G401 (cell line): ENCODE results near the gene MYOM1. TPM values are rescaled to one million over a fixed set of nuclear protein-coding genes. Genes with fewer than 3 reads are reported as not detected.

Experiments
- DNase-seq: peaks from one replicate; pipeline ENCODE4 v3.0.0-alpha.2; 2015; ENCODE audit warnings: low spot score
- in situ Hi-C: cut with HindIII; loops from 2 replicates; pipeline ENCODE4 v1.10.0; 2016; ENCODE audit warnings: low sequenced_read_pairs, mixed read lengths
- total RNA-seq: library from RNA; depleted of rRNA; stranded (reverse); fragments of >200 nt; shearing (Covaris generic); gene quantifications from 2 replicates; pipeline ENCODE4 v1.2.3, GENCODE V29; 2014

MYOM1 gene
- total RNA-seq, 1 experiment from 2014 or later: 0.17 TPM

DNA sequence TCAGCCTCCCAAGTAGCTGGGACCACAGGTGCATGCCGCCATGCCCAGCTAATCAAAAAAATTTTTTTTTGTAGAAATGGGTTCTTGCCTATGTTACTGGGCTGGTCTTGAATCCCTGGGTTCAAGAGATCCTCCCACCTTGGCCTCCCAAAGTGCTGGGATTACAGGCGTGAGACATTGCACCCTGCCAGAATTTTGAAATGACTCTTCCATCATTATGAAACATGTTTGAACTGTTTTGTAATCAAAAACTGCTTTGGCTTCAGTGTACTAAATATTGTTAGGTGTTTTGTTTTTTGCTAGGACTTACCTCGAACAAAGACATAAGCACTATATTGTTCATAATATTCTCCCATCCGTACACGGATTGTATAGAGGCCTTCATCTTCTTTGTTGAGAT is 55.8 kb downstream of the MYOM1 start:
- in situ Hi-C loops: no loop called here
- DNase-seq: no peak

DNA sequence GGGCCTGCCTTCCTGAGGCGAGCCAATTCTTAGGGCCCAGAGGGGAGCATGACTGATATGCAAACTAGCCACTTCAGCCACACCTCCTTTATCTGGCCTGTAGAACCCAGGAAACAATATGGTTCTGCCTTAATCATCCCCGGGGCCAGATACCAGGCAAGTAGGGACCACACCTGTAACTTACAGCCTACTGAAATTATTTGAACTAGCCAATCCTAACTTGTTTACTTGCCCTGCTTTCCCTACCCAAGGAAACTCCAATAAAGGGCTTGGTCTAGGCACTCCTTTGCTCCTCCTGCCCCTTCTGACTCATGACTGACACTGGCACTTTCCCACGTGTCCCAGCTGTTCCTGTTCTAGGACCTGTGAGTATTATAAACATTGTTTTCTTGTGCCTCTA is 57.6 kb downstream of the MYOM1 start:
- no peak for DNase-seq
- in situ Hi-C loops: no loop called here

DNA sequence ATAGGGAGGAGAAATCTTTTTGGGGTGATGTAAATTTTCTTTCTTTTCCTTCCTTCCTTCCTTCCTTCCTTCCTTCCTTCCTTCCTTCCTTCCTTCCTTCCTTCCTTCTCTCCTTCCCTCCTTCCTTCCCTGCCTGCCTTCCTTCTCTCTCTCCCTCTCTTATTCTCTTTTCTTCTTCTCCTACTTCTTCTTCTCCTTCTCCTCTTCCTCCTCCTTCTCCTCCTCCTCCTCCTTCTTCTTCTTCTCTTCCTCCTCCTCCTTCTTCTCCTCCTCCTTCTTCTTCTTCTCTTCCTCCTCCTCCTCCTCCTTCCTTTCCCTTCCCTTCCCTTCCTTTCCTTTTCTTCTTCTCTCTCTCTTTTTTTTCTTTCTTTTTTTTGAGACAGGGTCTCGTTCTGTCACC is 59.9 kb downstream of the MYOM1 start:
- in situ Hi-C loops: no loop called here
- DNase-seq: no peak

DNA sequence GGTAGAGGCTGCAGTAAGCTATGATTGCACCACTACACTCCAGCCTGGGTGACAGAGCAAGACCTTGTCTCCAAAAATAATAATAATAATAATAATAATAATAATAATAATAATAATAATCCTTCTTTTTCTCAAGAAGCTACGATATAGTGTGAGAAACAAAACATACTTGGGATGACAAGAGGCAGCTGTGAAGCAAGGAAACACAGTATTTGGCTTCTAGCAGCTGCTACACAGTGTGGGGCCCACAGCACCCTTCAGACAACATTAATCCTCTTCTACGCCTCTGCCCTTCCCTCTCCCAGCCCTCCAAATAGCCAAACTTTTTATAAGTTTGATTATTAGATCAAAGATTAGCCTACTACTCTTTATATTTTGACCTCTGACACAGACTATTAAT is 62.2 kb downstream of the MYOM1 start:
- in situ Hi-C loops: no loop called here

DNA sequence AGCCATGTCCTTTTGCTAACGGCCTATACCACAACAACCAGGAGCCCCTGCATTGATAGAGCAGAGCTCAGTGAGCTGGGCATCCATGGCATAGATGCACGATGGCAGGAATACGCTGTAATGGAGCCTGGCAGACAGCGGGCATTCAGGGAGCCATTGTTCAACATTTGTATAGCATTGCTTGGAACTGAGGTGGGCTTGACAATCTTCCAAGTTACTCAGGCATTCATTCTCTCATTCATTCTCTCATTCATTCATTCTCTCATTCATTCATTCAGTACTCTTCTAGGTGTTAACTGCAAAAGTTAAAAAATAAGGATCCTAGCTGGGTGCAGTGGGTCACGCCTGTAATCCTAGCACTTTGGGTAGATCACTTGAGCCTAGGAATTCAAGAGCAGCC is 62.7 kb downstream of the MYOM1 start:
- DNase-seq: no peak
- in situ Hi-C loops: no loop called here

More for the DNA sequence above, 62.2 kb downstream of the MYOM1 start:
- no peak for DNase-seq

DNA sequence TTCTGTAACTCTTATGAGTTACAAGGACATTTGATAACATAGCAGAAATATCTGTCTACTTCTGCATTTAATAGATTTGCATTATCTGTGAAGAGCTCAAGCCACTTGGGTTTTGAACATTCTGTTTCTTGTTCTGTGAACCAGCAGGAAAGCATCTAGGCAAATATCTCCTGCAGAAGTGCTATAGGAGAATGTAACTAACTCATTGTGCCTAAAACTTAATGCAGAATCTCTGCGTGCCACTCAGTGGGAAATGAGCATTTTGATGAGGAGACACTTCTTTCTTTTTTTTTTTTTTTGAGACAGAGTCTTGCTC is 63.5 kb downstream of the MYOM1 start:
- no peak for DNase-seq
- in situ Hi-C loops: no loop called here

DNA sequence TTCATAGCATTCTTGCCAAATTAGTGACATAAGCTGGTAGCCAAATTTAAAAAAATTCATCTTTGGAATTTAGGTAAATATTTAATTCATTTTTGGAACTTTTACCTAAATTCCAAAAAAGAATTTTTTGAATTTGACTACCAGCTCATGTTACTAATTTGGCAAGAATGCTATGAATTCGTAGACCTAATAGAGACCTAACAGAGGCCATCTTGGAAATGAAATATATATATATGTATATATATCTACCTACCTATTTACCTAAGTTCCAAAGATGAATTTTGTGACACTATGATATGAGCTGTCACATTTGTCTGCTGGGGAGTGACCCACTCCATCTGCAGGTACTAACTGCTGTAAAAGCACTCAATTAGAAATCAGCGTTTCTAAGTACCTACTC is 65.6 kb downstream of the MYOM1 start:
- in situ Hi-C loops: no loop called here

DNA sequence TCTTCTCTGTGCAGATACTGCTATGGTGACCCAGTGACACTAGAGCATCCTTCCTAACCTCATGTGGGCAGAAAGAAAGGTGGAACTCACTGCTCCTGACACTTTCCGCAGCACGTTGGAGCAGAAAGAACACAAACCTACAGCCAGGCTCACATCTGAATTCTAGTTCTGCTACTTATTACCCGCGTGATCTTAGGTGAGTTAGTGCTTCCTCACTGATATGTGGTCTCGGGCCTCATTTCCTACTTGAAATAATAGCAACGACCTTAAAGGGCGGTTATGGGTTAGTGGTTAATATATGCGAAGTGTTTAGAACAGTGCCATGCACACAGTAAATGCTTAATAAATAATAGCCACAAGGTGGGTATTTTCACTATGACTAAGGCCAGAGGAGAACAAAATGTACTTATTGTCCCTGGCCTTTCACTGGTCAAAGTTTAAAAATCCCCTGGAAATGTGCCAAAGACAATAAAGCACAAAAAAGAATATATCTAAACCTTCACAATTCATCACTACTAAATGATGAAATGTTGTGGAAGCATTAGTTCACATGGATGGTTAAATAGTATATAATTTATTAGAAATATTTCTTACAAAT is 66.6 kb downstream of the MYOM1 start:
- DNase-seq: no peak
- in situ Hi-C loops: no loop called here

More for the DNA sequence above, 65.6 kb downstream of the MYOM1 start:
- DNase-seq: no peak

DNA sequence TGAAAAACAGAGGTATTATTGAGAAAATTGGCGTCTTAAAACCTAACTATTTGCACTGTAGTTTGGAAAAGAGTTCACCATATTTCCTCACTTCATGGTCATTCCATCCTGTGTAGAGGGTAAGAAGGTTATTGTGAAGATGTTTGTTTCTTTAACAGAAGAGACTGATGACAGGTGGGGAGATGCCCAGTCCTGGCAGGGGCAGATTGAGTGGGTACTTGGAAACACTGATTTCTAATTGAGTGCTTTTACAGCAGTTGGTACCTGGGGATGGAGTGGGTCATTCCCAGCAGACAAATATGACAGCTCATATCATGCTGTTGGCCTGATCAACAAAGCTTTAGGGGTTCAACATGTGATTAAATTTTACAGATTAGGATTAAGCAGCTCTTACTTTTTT is 67.5 kb downstream of the MYOM1 start:
- in situ Hi-C loops: no loop called here
- DNase-seq: no peak

DNA sequence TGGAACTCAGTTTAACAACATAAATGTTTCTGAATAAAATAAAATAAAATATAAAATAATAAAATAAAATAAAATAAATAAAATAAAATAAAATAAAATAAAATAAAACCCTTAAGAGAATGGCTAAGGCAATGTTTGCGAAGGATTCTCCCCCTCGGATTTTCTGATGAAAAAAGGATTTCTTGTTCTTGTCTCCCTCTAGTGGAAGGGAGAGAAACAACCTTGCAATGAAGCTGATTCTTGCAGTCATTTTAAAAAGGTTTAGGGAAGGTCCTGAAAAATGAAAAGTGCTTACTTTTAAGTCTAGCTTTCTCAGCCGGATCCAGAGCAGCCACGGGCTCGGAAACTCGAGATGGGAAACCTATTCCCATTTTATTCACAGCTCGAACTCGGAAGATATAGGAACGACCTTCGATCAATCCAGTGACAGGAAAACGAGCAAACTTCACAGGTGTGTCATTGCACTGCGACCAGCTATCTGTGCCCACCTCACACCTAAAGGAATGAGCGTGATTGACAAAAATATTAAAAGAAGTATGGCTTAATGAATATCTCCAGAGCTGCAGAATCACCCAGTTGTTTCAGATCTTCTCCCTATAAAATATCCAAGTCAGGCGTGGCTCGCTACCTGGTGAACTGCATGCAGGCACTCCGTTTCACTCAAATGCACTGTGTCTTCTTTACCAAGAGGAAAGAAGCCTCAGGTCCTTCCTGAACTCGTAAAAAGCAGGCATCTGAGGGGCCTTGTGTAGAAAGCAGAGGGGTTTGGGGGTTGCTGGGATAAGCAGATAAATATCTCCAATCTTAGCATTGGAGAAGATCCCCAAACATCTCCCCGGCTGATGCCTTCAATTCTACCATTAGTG is 68.1 kb downstream of the MYOM1 start:
- peak; percentile 45 for DNase-seq
- in situ Hi-C loops: no loop called here

DNA sequence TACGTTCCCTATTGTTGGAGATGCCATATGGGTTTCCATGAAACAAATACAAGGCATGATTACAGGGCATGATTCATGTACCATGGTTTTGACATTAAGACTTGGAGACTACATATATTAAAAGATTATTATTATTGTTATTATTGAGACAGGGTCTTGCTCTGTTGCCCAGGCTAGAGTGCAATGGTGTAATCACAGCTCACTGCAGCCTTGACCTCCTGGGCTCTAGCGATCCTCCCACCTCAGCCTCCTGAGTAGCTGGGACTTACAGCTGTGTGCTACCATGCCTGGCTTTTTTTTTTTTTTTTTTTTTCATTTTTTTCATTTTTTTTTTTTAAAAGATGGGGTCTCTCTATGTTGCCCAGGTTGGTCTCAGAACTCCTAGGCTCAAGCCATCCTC is 69.1 kb downstream of the MYOM1 start:
- in situ Hi-C loops: no loop called here
- no peak for DNase-seq

DNA sequence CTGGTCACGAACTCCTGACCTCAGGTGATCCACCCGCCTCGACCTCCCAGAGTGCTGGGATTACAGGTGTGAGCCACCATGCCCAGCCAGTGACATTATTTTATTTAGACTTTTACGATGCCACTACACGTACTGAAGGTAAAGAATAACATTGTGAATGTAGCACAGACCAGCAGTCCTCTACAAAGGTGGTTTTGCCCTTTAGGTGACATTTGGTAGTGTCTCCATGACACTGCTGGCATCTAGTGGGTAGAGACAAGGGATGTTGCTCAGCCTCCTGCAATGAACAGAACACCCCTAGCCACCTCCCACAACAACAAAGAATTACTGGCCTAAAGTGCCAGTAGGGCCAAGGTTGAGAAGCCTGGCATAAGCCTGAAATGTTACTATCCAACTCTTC is 69.5 kb downstream of the MYOM1 start:
- DNase-seq: no peak
- in situ Hi-C loops: no loop called here

DNA sequence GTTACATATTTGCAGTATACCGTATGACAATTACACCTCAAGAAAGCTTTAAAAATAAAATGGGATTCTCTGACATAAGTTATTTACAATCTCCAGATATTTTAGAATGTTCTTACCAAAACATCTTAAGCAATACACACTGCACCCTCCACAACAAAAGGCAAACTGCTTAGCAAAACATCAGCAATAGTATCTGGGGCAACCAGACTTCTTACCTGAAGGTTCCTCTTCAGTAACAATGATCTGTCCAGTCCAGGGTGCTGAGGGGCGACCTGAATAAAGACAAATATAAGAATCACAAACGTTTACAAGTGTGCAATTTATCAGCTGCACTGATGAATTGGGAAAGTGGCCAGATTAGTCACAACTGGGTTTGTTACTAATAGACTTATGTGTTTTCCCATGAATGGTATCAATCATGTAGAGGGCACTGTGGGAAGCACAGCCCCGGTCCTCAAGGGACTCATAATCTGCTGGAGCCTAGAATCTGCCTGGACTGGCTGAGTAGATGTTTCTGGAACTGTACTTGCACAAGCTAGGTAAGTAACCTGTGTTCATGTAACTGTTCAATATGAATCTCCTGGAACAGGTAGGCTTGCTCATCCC is 70.7 kb downstream of the MYOM1 start:
- no peak for DNase-seq
- in situ Hi-C loops: no loop called here

DNA sequence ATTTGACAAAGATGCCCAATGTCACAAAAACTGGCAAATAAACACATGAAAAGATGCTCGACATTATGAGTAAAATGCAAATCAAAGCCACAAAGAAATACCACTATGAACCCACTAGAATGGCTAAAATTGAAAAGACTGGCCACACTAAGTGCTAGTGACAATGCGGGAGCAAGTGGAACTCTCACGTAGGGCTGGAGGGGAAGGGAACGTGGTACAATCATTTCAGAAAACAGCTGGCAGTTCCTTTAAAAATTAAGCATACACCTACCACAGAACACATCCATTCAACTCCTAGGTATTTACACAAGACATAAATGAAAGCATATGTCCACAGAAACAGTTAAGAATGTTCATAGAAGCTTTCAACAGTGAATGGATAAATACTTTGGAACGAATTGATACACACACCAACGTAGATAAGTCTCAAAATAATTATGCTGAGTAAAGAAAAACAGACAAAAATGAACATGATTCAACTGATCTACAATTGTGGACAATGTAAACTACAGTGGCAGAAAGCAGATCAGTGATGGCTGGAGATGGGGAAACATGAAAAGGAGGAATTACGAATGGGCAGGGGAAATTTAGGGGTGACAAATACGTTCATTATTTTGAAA is 71.7 kb downstream of the MYOM1 start:
- in situ Hi-C loops: no loop called here

DNA sequence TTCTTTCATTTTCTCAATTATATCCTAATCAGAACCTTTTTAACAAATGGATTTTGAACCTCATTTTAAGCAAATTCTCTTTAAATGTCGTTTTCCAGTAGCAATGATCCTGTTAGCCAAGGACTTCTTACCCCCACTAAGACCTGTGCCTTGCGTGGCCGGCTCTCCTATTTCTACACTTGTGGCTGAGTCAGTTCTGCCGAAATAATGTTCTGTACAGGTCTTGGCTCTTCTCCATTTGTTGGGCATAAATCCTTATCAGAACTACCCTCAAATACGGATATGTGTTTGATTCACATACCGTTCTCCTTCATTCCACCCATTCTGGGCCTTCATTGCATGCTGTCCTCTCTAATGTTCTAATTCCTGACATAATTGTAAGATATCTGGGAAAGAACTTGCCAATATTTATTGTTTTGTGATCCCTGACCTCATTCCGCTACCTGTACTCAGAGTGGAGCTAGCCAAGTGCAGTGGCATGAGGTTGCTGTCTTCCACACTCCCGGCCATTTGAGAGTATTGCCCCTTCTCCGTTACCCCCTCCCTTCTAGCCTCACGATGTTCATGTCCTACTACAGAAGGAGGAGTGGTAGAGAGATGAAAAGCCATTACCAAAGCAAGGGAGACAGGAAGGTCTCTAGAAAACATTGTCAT is 78.7 kb downstream of the MYOM1 start:
- no peak for DNase-seq
- in situ Hi-C loops: no loop called here

More for the DNA sequence above, 71.7 kb downstream of the MYOM1 start:
- DNase-seq: no peak

DNA sequence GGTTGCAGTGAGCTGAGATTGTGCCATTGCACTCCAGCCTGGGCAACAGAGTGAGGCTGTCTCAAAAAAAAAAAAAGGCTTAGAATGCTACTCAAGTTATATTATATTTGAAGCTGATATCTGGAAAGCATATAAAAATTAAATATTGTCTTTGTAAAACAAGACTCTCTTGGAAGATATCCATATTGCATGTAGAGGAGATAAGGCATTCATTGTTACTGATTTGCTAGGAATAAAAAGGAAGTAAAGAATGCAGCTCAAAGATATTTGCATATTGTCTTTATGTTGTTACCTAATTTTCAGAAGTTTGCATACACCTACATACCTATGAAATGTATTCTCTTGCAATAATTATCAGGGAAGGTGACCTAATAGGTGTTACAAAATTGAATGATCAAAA is 79.4 kb downstream of the MYOM1 start:
- DNase-seq: no peak
- in situ Hi-C loops: no loop called here

DNA sequence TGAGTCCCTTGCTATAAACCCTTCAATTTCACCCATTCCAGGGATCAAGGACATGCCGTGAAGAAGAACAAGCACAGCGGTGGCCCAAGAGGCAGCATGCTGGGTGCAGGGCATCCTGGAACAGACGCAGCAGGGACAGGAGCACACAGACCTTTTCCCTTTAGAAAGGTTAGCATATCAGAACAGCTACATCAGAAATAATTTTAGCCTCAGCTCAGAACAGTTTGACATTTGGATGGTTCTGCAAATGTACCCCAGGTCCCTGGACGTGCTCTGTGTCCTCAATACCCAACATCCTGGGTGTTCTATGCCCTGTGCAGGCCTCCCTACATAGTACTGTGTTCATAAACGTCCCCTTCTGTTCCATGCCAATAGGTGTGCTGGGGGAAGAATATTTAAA is 80.4 kb downstream of the MYOM1 start:
- in situ Hi-C loops: no loop called here
- DNase-seq: no peak

DNA sequence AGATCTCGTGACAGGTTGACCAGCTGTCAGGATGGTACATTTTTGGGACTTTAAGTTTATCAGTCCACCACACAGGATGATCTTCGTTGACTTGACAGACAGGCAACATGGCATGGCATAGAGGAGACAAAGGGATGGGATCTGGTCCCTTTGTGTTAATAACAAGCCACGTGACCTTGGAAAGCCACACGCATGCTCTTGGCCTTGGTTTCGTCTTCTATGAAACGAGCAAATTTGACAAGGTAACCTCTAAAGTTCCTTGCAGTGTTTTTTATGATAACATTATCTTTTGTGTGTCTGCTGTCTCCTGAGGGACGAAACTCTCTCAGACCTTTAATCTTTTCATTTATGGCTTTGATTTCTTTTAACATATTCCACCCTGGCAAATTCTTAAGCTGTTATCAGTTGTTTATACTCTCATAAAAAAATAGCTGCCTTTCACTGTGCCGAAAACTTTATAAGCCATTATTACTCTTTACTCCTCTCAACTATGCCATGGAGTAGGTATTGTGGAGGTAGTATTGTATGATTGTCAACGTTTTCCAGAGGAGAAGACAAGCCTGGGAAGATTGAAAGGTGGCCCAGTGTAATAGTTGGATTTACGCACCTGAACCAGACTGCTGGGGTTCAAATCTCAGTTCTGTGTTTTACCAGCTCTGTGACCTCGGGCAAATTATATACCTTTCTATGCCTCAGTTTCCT is 81.3 kb downstream of the MYOM1 start:
- in situ Hi-C loops: no loop called here
- DNase-seq: no peak

DNA sequence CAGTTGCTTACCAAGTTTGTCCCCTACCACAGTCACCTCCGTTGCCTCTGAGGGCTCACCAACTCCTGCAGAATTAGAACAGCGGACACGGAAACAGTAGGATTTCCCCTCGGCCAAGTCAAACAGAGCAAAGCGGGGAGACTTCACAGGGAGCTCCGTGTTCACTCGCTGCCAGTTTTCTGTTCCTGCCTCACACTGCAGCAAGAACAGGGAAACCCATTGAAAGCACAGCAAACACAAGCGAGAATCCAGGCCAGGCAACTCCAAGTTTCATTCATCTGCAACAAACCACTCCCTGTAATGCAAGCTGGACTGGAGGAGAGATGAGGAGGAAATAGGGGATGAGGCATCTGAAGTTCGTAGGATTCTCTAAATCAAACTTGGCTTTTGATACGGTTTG is 84.2 kb downstream of the MYOM1 start:
- in situ Hi-C loops: no loop called here
- DNase-seq: no peak
